ENCODE data around the gene PAXX. TPM values are rescaled to one million over a fixed set of nuclear protein-coding genes. Genes with fewer than 3 reads are reported as not detected.

PAXX gene
- total RNA-seq, 1 donor from 2014 or later: 26.9 TPM

GRCh38 chr9:136962701-136963248 lies 29.4 kb upstream of the PAXX start:
- intact Hi-C loops (cut with DNase I): no loop called here
- no peak for DNase-seq (ENCODE audit: missing footprints)
- ATAC-seq: no peak

DNA sequence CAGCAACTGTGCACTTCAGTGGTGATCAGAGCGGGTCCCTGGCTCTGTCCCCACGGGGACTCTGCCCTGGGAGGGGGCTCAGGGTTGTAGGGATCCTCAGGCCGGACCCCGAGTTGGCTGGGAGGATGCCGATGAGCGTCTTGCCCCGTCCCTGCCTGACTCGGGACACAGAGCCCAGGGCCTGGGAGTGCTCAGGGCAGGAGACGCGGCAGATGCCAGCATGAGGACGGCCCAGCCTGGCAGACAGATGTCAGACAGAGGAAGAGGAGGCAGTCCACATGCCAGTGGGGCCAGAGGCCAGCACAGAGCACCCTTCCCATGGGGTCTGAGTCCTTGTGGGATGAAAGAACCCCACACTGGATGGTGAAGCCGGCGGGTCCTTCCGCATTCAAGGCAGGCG lies 28.9 kb upstream of the PAXX start:
- intact Hi-C loops (cut with DNase I): no loop called here
- ATAC-seq: no peak
- DNase-seq (ENCODE audit: missing footprints): no peak

- ATAC-seq (no peak), DNase-seq (ENCODE audit: missing footprints) (no peak)
- intact Hi-C loops (cut with DNase I): no loop called here
Measured at GRCh38 chr9:136963751-136964150, 28.5 kb upstream of the PAXX start.

DNA sequence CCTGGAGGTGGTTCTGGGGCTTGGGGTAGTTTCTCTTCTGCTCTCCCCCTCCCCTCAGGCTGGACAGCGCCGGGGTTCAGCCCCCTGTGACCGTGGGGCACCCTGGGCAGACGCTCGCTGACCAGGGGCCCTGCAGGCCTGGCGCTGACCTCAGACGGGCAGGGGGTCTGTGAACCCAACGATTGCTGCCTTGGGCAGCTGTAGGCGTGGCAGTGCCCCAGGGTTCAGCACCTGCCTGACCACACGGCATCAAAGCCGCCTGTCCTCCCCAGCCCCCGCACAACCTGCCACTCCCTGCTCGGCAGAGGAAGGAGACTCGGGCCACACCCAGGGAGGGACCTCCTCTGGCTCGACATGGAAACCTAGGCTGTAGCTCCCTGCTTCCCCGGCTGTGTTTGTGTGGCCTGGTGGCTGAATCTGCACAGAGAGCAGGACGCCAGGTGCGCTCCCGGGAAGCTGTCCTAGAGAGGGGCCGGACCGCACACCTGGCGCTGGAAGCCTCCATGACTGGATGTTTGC lies 28.0 kb upstream of the PAXX start:
- intact Hi-C loops (cut with DNase I): no loop called here
- DNase-seq (ENCODE audit: missing footprints) (no peak), ATAC-seq (no peak)

GRCh38 chr9:136964833-136965422 lies 27.3 kb upstream of the PAXX start:
- ATAC-seq: no peak
- intact Hi-C loops (cut with DNase I): no loop called here

DNA sequence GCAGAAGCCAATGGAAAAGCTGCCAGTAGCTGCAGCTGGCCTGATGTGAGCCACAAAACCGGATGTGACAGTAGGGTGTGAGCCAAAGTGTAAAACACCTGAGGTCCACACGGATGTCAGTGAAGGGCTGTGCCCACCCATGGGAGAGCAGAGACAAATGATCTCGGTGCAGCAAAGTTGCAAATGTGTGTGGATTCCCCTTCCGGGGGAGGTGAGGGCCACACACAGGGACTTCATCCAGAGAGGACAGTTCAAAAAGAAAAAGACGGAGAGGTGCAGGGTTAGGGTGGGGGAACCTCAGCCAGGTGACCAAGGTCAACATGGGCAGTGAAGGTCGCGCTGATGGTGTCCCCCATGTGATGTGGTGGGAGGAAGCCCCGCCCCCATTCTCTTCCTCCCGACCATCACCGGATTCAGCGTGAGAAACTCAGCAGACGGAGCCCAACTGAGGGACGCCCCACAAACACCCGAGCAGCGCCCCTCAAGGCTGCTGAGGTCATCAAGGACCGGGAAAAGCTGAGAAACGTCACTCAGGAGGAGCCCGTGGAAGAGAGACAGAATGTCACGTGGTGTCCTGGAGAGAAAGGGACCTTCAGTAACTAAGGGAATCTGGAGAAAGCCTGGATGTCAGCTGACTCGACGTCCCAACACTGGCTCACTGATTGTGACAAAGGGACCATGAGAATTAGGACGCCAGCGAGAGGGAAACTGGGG lies 26.3 kb upstream of the PAXX start:
- ATAC-seq (no peak), DNase-seq (ENCODE audit: missing footprints) (no peak)
- intact Hi-C loops (cut with DNase I): no loop called here

More at GRCh38 chr9:136964833-136965422, 27.3 kb upstream of the PAXX start:
- no peak for DNase-seq (ENCODE audit: missing footprints)

DNA sequence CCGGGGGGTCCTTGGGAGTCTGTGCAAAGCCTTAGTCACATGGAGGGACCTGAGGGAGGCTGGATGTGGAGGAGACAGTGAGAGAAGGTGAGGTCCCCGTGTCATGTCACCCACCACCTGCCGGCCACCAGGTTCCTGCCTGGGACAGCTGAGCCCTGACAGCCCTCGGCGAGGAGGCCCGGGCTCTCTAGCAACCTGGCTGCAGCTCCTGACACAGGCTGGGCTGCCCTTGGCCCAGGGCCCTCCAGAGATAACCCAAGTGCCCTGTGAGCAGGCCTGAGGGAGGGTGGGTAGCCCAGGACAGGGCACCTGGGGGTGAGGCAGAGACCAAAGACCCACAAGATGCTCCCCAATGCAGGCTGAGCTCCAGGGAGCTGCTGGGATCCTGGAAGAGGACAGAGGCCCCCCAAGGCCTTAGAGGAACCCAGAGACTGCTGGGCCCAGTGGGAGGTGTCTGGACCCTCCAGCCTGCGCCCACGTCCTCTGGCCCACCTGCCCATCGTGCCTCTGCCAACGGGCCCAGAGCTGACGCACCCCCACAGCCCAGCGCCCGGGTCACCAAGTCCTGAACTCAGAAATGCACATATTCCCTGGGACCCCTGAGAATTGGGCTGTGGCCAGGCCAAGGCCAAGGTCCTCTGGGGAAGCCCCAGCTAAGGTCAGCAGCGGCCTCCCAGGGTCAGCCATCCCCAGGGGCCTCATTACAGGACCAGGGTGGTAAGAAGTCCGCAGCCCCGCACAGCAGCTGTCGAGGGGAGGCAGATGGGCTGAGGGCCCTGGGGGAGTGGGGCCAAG lies 23.7 kb upstream of the PAXX start:
- ATAC-seq: peak; percentile 29

DNA sequence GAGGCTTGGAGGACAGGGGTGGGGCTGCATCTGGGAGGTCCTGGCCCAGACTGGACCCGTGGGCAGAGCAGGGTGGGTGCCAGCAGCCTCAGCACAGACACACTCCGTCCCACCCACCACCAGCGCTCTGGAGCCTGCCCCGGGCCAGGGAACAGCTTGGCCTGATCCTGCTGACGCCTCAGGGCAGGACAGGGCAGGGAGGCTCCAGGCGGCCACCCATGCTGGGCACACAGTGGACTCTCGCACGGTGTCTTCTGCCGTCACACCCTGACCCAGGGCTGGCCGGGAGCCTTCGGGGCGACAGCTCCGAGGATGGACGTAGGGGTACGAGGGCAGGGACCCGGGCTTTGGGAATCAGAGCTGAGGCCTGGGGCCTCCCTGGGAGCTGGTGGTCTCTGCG lies 23.1 kb upstream of the PAXX start:
- intact Hi-C loops (cut with DNase I): no loop called here
- ATAC-seq (no peak), DNase-seq (ENCODE audit: missing footprints) (no peak)

More for the DNA sequence above, 23.7 kb upstream of the PAXX start:
- DNase-seq (ENCODE audit: missing footprints): no peak
- intact Hi-C loops (cut with DNase I): no loop called here

DNA sequence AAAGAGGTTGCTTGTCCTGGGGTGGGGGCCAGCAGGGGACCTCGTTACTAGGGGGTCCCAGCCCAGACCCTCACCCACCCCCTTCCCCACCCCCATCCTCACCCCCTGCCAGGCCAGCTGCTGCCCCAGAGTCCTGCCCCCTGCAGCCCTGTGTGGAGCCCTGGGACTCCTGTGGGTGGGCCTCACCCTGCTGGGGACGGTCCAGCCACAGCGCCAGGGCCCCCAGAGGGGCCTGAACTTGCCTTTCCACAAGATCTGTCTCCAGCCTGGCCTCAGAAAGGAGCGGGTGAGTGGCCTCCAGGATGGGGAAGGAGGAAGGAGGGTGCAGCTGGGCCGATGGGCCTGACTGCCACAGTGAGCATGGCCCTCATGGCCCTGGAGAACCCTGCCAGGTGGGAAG lies 22.4 kb upstream of the PAXX start:
- intact Hi-C loops (cut with DNase I): no loop called here
- DNase-seq (ENCODE audit: missing footprints) (no peak), ATAC-seq (no peak)

DNA sequence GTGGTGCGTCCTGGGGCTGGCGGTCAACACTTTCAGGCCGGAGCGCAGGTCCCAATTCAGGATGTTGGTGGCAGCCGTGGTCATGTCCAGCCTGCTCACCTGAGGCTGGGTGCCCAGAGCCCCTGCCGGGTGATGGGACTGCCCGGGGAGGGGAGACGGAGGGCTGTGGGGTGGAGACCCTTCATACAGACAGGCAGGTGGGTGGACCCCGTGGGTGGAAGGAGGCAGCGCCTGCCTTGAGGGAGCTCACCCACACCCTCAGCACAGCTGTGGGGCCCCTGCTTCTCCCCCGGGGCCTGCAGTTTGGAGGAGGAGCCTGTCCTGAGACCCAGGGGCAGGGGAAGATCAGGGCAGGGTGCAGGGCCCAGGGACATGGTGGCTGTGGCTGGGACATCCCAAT lies 21.9 kb upstream of the PAXX start:
- DNase-seq (ENCODE audit: missing footprints) (no peak), ATAC-seq (no peak)
- intact Hi-C loops (cut with DNase I): no loop called here

GRCh38 chr9:136971746-136972145 lies 20.5 kb upstream of the PAXX start:
- ATAC-seq (no peak), DNase-seq (ENCODE audit: missing footprints) (no peak)
- intact Hi-C loops (cut with DNase I): no loop called here

DNA sequence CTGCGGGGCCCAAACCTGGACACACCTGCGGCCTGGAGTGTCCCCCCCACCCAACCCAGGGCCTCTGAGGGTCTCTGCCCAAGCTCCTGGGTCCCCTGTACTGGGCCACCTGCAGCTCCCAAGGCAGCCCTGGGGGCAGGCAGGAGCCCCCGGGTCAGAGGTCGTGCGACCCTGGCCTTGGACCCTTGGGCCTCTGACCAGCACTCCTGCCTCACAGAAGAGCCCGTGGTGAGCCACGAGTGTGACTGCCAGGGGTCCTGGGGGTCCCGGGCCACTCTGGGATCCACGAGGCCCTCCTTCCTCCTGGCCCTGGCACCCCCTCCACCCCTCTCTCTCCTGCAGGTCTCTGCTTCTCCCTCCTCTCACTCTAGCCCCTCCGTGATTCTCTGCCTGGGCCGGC lies 19.9 kb upstream of the PAXX start:
- DNase-seq (ENCODE audit: missing footprints): no peak
- intact Hi-C loops (cut with DNase I): no loop called here
- ATAC-seq: no peak

GRCh38 chr9:136972743-136973142 lies 19.5 kb upstream of the PAXX start:
- no peak for ATAC-seq
- DNase-seq (ENCODE audit: missing footprints): no peak
- intact Hi-C loops (cut with DNase I): no loop called here

DNA sequence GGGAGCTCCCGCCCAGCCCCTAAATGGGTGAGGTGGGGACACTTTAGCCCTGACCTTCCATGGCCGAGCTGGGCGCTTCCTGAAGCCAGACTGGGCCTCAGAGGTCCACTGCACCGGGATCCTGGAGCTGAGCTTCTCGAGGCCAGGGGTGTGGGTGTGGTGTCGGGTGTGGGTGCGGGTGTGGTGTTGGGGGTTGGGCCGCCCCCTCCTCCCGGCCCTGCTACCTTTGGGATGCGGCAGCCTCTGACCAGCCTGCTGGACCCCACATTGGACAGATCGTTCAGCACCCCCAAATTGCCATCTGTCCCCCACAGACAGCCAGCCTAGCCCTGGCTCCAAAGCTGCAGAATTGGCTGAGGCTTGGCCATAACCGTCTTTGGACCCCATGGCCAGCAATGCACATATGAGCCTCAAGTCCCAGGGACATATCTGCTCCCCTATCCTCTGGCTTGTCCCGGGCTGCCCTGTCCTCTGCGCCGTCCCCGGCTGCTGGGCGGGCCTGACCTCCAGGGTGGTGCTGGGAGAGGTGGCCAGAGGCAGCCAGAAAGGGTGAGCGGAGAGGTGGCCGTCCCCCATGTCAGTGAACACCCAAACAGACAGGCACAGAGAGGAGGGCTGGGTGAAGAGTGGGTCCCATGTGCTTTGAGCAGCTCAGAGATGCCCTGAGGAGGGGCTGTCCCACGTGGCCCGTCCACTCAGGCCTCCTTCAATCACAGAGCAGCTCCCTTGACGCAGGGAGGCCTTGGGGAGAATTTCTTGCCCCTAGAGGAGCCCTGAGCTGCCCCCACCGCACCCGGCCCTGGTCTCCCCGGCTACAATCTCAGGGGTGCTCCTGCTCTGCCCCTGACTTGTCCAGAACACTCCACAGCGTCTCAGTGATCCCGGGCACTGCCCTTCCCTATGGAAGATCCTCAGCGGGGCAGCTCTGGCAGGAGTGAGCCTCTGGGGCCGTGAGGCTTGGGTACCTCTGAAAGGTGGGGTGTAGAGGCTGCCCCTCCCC lies 18.3 kb upstream of the PAXX start:
- intact Hi-C loops (cut with DNase I): no loop called here
- ATAC-seq (no peak), DNase-seq (ENCODE audit: missing footprints) (no peak)

- intact Hi-C loops (cut with DNase I): no loop called here
- ATAC-seq (no peak), DNase-seq (ENCODE audit: missing footprints) (no peak)
Measured at GRCh38 chr9:136974817-136975535, 17.2 kb upstream of the PAXX start.

DNA sequence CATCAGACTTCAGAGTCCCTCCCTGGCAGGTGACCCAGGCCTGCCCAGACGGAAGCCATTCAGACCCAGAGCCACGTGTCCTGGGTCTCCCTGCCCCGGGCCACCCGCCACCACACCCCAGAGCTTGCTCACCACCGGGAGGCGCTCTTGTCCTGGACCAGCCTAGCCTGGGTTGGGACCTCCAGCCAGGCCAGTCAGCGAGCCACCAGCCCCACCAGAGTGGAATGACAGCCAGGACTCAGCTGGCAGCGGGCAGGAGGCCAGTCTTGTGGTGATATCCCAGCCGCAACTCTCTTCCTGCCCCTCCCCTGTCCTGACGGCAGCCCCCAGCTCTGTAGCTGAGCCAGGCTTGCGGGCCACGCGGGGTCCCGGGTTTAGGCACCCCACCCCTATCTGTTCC lies 16.6 kb upstream of the PAXX start:
- intact Hi-C loops (cut with DNase I): no loop called here
- ATAC-seq (no peak), DNase-seq (ENCODE audit: missing footprints) (peak; percentile 80)

GRCh38 chr9:136977223-136977622 lies 15.0 kb upstream of the PAXX start, which contains the start of gene PTGDS:
Gene PTGDS (plus strand): TSS chr9:136977504. CDS start chr9:136977579, 75 bp downstream.
- intact Hi-C loops (cut with DNase I): loop anchor here (1.0 kb wide), 1 partner anchor 128 kb away; the partner anchor contains the start of gene PHPT1
- peak; percentile 88 for DNase-seq (ENCODE audit: missing footprints)
- peak; percentile 67 for ATAC-seq

All from Right ventricle myocardium inferior (tissue), 1 donor.